WTC11 (cell line): ENCODE results near the gene FUT6. TPM values are rescaled to one million over a fixed set of nuclear protein-coding genes. Genes with fewer than 3 reads are reported as not detected.

ENCODE experiments used
- ATAC-seq: fragments of 200-7000 bp; cut with Tn5 transposase; 2 replicates; pipeline ENCODE4 v1.10.0; 2021; ENCODE audit warnings: mild to moderate bottlenecking, moderate library complexity
- CTCF ChIA-PET: fragments of 300-600 bp; sonication (Branson Sonifier 250); formaldehyde crosslinking; loops from one replicate; lab custom pipeline; 2021; ENCODE audit warnings: antibody characterized with exemption; lab: Charles Lee
- POLR2A ChIA-PET: fragments of 350-600 bp; sonication (Branson Sonifier 250); formaldehyde crosslinking; loops from one replicate; lab custom pipeline; 2021; ENCODE audit warnings: antibody characterized with exemption; lab: Charles Lee
- DNase-seq: peaks from one replicate; pipeline ENCODE4 v3.0.0; 2021; ENCODE audit warnings: low spot score
- H3K27ac Mint-ChIP-seq: 2 replicates; pipeline ENCODE4 v1.8.0; 2021; ENCODE audit warnings: mixed read lengths
- H3K27me3 Mint-ChIP-seq: 2 replicates; pipeline ENCODE4 v1.8.0; 2021; ENCODE audit warnings: low read depth, mild to moderate bottlenecking, moderate library complexity, mixed read lengths
- H3K36me3 Mint-ChIP-seq: 2 replicates; pipeline ENCODE4 v1.8.0; 2021; ENCODE audit warnings: mixed read lengths
- H3K4me1 Mint-ChIP-seq: 2 replicates; pipeline ENCODE4 v1.8.0; 2022; ENCODE audit warnings: mixed read lengths
- H3K4me3 Mint-ChIP-seq: 2 replicates; pipeline ENCODE4 v1.8.0; 2021; ENCODE audit warnings: mild to moderate bottlenecking, moderate library complexity, mixed read lengths
- H3K9me3 Mint-ChIP-seq: 2 replicates; pipeline ENCODE4 v1.8.0; 2021; ENCODE audit warnings: mixed read lengths
- ATF6 ChIP-seq: sonication (generic); formaldehyde crosslinking; IDR thresholded peaks from 2 replicates; pipeline ENCODE4 v1.8.1; 2023; ENCODE audit warnings: mild to moderate bottlenecking, missing genetic modification reagents
- CREB1 ChIP-seq: sonication (generic); formaldehyde crosslinking; IDR thresholded peaks from 2 replicates; pipeline ENCODE4 v1.8.0; 2023; ENCODE audit warnings: mild to moderate bottlenecking, missing genetic modification reagents
- CREM ChIP-seq: sonication (generic); formaldehyde crosslinking; IDR thresholded peaks from 2 replicates; pipeline ENCODE4 v1.8.1; 2022; ENCODE audit warnings: mild to moderate bottlenecking, missing genetic modification reagents, moderate library complexity
- E2F1 ChIP-seq: sonication (generic); formaldehyde crosslinking; IDR thresholded peaks from 2 replicates; pipeline ENCODE4 v1.8.0; 2022; ENCODE audit warnings: mild to moderate bottlenecking, missing genetic modification reagents
- E2F5 ChIP-seq: sonication (generic); formaldehyde crosslinking; IDR thresholded peaks from 2 replicates; pipeline ENCODE4 v1.8.1; 2022; ENCODE audit warnings: mild to moderate bottlenecking, moderate library complexity, missing genetic modification reagents
- FOXP1 ChIP-seq: sonication (generic); formaldehyde crosslinking; IDR thresholded peaks from 2 replicates; pipeline ENCODE4 v1.8.0; 2022; ENCODE audit warnings: missing genetic modification reagents, mild to moderate bottlenecking, moderate library complexity, borderline replicate concordance
- GABPB1 ChIP-seq: sonication (generic); formaldehyde crosslinking; IDR thresholded peaks from 2 replicates; pipeline ENCODE4 v1.8.1; 2023; ENCODE audit warnings: mild to moderate bottlenecking, missing genetic modification reagents
- HMGXB4 ChIP-seq: sonication (generic); formaldehyde crosslinking; IDR thresholded peaks from 2 replicates; pipeline ENCODE4 v1.8.1; 2023; ENCODE audit warnings: mild to moderate bottlenecking, moderate library complexity, missing genetic modification reagents
- JAZF1 ChIP-seq: fragments of 250-450 bp; sonication (Bioruptor Pico); IDR thresholded peaks from 2 replicates; pipeline ENCODE4 v1.9.0; 2021; ENCODE audit warnings: moderate library complexity, mild to moderate bottlenecking, inconsistent platforms
- MYBL2 ChIP-seq: sonication (generic); formaldehyde crosslinking; IDR thresholded peaks from 2 replicates; pipeline ENCODE4 v1.8.1; 2023; ENCODE audit warnings: mild to moderate bottlenecking, moderate library complexity, missing genetic modification reagents
- NR1H2 ChIP-seq: sonication (generic); formaldehyde crosslinking; IDR thresholded peaks from 2 replicates; pipeline ENCODE4 v1.9.0; 2021; ENCODE audit warnings: mild to moderate bottlenecking, moderate library complexity, missing genetic modification reagents
- PRDM15 ChIP-seq: sonication (generic); formaldehyde crosslinking; IDR thresholded peaks from 2 replicates; pipeline ENCODE4 v1.8.0; 2022; ENCODE audit warnings: missing genetic modification reagents
- SOX15 ChIP-seq: fragments of 250-450 bp; sonication (Bioruptor Pico); IDR thresholded peaks from 2 replicates; pipeline ENCODE4 v1.9.0; 2021; ENCODE audit warnings: mild to moderate bottlenecking
- TCF7 ChIP-seq: sonication (generic); formaldehyde crosslinking; IDR thresholded peaks from 2 replicates; pipeline ENCODE4 v1.8.0; 2022; ENCODE audit warnings: mild to moderate bottlenecking, low read depth, missing genetic modification reagents, moderate library complexity
- TEAD1 ChIP-seq: sonication (generic); formaldehyde crosslinking; IDR thresholded peaks from 2 replicates; pipeline ENCODE4 v1.8.0; 2022; ENCODE audit warnings: mild to moderate bottlenecking, missing genetic modification reagents
- USF1 ChIP-seq: sonication (generic); formaldehyde crosslinking; IDR thresholded peaks from 2 replicates; pipeline ENCODE4 v1.8.0; 2022; ENCODE audit warnings: mild to moderate bottlenecking, missing genetic modification reagents
- ZBTB21 ChIP-seq: sonication (generic); formaldehyde crosslinking; IDR thresholded peaks from 2 replicates; pipeline ENCODE4 v1.8.1; 2023; ENCODE audit warnings: mild to moderate bottlenecking, missing genetic modification reagents, borderline replicate concordance
- ZNF263 ChIP-seq: sonication (generic); formaldehyde crosslinking; IDR thresholded peaks from 2 replicates; pipeline ENCODE4 v1.8.1; 2022; ENCODE audit warnings: low read depth, mild to moderate bottlenecking, moderate library complexity, missing genetic modification reagents
- total RNA-seq: library from RNA; stranded (reverse); gene quantifications from 3 replicates; pipeline ENCODE4 v1.2.3, GENCODE V29; 2021
- TF ChIP-seq, protein P1 (sequence below): fragments of 250-450 bp; sonication (Bioruptor Pico); IDR thresholded peaks from 2 replicates; pipeline ENCODE4 v1.9.0; 2021; ENCODE audit warnings: mild to moderate bottlenecking

Gene FUT6
- total RNA-seq, 1 experiment from 2014 or later: not detected

- TF ChIP-seq HMGXB4 (CRISPR knock-in tag) (no peak), PRDM15 (no peak)
Observed at GRCh38 chr19:5792224-5792623, 47.3 kb downstream of the FUT6 start (continued).

DNA sequence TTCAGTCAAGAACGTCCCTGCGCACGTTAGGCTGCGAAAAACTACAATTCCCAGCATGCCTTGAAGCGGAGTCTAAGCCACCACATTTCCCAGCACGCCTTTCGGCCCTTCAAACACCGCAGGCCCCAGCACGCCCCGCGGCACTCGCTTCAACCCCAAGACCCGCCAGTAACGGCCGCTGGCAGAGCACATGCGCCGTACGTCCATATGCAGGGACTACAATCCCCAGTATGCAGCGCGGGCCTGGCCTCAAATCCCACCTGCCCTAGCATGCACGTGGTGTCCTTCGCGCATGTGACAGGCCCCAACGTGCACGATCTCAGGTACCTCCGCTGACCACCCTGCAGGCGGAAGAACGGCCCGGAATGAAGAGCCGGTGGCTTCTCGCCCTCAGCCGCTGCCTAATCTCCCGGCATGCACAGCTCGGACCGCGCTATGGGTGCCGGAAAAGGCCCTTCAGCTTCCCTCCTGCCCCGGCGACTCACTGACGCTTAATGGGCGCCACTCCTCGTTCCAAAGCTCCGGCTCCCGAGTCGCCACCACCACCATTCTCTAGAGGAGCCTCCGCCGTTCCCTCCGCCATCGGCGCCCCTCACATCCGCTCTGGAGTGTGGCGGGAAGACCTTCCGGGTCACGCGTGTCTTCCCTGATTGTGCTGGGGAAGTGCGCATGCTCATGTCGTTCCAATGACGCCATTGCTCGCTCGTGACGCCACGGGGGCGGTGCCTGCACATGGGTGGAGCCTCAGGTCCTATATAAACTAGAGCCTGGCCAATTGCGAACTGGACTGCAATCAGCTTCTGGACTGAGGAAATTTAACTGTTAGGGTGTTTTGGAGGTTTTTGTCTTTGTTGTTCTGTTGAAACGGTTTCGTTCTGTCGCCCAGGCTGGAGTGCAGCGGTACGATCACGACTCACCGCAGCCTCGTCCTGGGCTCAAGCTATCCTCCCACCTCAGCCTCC, 48.7 kb downstream of the FUT6 start, which contains the start of gene DUS3L:
Gene DUS3L (minus strand): TSS at position 605 of the 962 bp plus-strand sequence. CDS start 22 bp downstream, at position 583.
- ChIA-PET POLR2A (interaction anchor here (0.6 to 1.5 kb wide), 4 partner anchors 51 to 104 kb away, joined by 3 to 5 read pairs (median 4); partner anchors contain the start of genes CATSPERD, LONP1 and RPL36), CTCF (interaction anchor here (0.5 to 3.0 kb wide), 7 partner anchors 13 to 561 kb away, joined by 3 to 19 read pairs (median 4); partner anchors contain the start of genes NRTN and RPL36)
- ATAC-seq (peak; percentile 96), DNase-seq (peak; percentile 96)
- H3K4me3 Mint-ChIP-seq: peak within 1 kb of the TSS; percentile 98
- H3K27me3 Mint-ChIP-seq: no peaks in the 10 kb centered on the region; the same call in 1 of the 2 replicates
- H3K36me3 Mint-ChIP-seq: peaks cover 18% of the 10 kb centered on the region
- peak within 1 kb of the TSS; percentile 100 for H3K27ac Mint-ChIP-seq
- peaks cover 5% of the 10 kb centered on the region for H3K4me1 Mint-ChIP-seq
- H3K9me3 Mint-ChIP-seq: peaks cover 4% of the 10 kb centered on the region; the same call in 1 of the 2 replicates
- peak; percentile 58; the same call in 1 of the 2 replicates for TF ChIP-seq E2F5 (CRISPR knock-in tag)
- peak; percentile 42; the same call in 1 of the 2 replicates for TF ChIP-seq TEAD1 (CRISPR knock-in tag)
- TF ChIP-seq, protein P1, sequence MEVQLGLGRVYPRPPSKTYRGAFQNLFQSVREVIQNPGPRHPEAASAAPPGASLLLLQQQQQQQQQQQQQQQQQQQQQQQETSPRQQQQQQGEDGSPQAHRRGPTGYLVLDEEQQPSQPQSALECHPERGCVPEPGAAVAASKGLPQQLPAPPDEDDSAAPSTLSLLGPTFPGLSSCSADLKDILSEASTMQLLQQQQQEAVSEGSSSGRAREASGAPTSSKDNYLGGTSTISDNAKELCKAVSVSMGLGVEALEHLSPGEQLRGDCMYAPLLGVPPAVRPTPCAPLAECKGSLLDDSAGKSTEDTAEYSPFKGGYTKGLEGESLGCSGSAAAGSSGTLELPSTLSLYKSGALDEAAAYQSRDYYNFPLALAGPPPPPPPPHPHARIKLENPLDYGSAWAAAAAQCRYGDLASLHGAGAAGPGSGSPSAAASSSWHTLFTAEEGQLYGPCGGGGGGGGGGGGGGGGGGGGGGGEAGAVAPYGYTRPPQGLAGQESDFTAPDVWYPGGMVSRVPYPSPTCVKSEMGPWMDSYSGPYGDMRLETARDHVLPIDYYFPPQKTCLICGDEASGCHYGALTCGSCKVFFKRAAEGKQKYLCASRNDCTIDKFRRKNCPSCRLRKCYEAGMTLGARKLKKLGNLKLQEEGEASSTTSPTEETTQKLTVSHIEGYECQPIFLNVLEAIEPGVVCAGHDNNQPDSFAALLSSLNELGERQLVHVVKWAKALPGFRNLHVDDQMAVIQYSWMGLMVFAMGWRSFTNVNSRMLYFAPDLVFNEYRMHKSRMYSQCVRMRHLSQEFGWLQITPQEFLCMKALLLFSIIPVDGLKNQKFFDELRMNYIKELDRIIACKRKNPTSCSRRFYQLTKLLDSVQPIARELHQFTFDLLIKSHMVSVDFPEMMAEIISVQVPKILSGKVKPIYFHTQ (CRISPR knock-in tag): no peak
- TF ChIP-seq SOX15 (CRISPR knock-in tag): no peak
- TF ChIP-seq MYBL2 (CRISPR knock-in tag): peak; percentile 98
- TF ChIP-seq USF1: peak; percentile 97
- no peak for TF ChIP-seq NR1H2 (CRISPR knock-in tag)
- TF ChIP-seq ZNF263 (CRISPR knock-in tag): no peak
- peak; percentile 98 for TF ChIP-seq ZBTB21 (CRISPR knock-in tag)
- peak; percentile 91 for TF ChIP-seq CREM (CRISPR knock-in tag)
- TF ChIP-seq JAZF1 (CRISPR knock-in tag): no peak
- TF ChIP-seq E2F1 (CRISPR knock-in tag): no peak
- TF ChIP-seq CREB1 (CRISPR knock-in tag): no peak; the same call in none of the 2 replicates
- TF ChIP-seq GABPB1 (CRISPR knock-in tag): peak; percentile 77
- TF ChIP-seq FOXP1 (CRISPR knock-in tag): peak; percentile 78; the same call in 1 of the 2 replicates
- TF ChIP-seq ATF6 (CRISPR knock-in tag): no peak
- TF ChIP-seq TCF7 (CRISPR knock-in tag): 0 out of 2 replicates have a peak, but pooled peaks have one; percentile 35
